A673 (cell line): ENCODE measurements around the gene LRRC37A3. TPM values are rescaled to one million over a fixed set of nuclear protein-coding genes. Genes with fewer than 3 reads are reported as not detected.
"Not testable (repeated sequence)": the region's sequence is repeated elsewhere in the genome, so short reads cannot be mapped to it uniquely, and the experiment has no call there.

Source experiments
- BruUV-seq: library from RNA; stranded (reverse); fragments of 400-500 nt; replicated peaks from 2 replicates; lab custom pipeline; 2021; lab: Mats Ljungman, UMichigan
- CTCF ChIA-PET: fragments of 300-600 bp; sonication (Branson Sonifier 250); formaldehyde crosslinking; loops from one replicate; lab custom pipeline; 2022; ENCODE audit warnings: antibody characterized with exemption; lab: Charles Lee
- POLR2A ChIA-PET: fragments of 300-600 bp; sonication (Branson Sonifier 250); formaldehyde crosslinking; loops from one replicate; lab custom pipeline; 2022; ENCODE audit warnings: antibody characterized with exemption; ENCODE audit not compliant: low non-redundant PET; lab: Charles Lee
- DNase-seq: peaks from one replicate; pipeline ENCODE4 v3.0.0-alpha.2; 2015; ENCODE audit warnings: low spot score
- H3K27ac ChIP-seq: fragments of 200-600 bp; sonication (generic); 2 replicates; pipeline ENCODE4 v1.5.1; 2016; ENCODE audit warnings: mixed run types, low read depth, mild to moderate bottlenecking, mixed read lengths, antibody characterized with exemption, low read length; ENCODE audit not compliant: poor library complexity, severe bottlenecking
- H3K27me3 ChIP-seq: fragments of 200-600 bp; sonication (generic); replicated peaks from 2 replicates; pipeline ENCODE4 v1.6.1; 2017; ENCODE audit warnings: mixed run types, low read depth, mild to moderate bottlenecking, mixed read lengths, antibody characterized with exemption, low read length; ENCODE audit not compliant: insufficient read depth, poor library complexity
- H3K36me3 ChIP-seq: fragments of 200-600 bp; sonication (generic); 2 replicates; pipeline ENCODE4 v1.6.1; 2016; ENCODE audit warnings: mixed run types, mild to moderate bottlenecking, mixed read lengths, antibody characterized with exemption, low read length; ENCODE audit not compliant: insufficient read depth, poor library complexity, severe bottlenecking
- H3K4me1 ChIP-seq: fragments of 200-600 bp; sonication (generic); 2 replicates; pipeline ENCODE4 v1.6.1; 2017; ENCODE audit warnings: mixed run types, mild to moderate bottlenecking, mixed read lengths, antibody characterized with exemption, low read length; ENCODE audit not compliant: insufficient read depth, poor library complexity, severe bottlenecking
- H3K4me3 ChIP-seq: fragments of 200-600 bp; sonication (generic); 2 replicates; pipeline ENCODE4 v1.5.1; 2016; ENCODE audit warnings: low read depth, mixed run types, mild to moderate bottlenecking, mixed read lengths, low read length; ENCODE audit not compliant: poor library complexity, severe bottlenecking
- H3K9me3 ChIP-seq: fragments of 200-600 bp; sonication (generic); 2 replicates; pipeline ENCODE4 v1.6.1; 2016; ENCODE audit warnings: mixed run types, low read depth, mild to moderate bottlenecking, mixed read lengths, antibody characterized with exemption, low read length; ENCODE audit not compliant: poor library complexity, severe bottlenecking
- EZH2 ChIP-seq: fragments of 200-600 bp; sonication (generic); IDR thresholded peaks from 2 replicates; pipeline ENCODE4 v1.6.1; 2017; ENCODE audit warnings: borderline replicate concordance, low read depth, mild to moderate bottlenecking, mixed read lengths, antibody characterized with exemption, low read length; ENCODE audit not compliant: poor library complexity, severe bottlenecking
- intact Hi-C: fragments of 100-400 bp; cut with micrococcal nuclease; formaldehyde crosslinking; loops from one replicate; pipeline ENCODE4 v1.10.0; 2022; ENCODE audit not compliant: unreplicated experiment
- total RNA-seq: library from RNA; stranded (reverse); gene quantifications from 2 replicates; pipeline ENCODE4 v1.2.3, GENCODE V29; 2021
- TF ChIP-seq, protein P1 (sequence below): fragments of 300-800, 200-600 bp; sonication (generic); conservative IDR thresholded peaks from 2 replicates; pipeline ENCODE4 v1.5.1; 2017; ENCODE audit warnings: low read depth, mild to moderate bottlenecking, antibody characterized with exemption, low read length, moderate library complexity, mixed read lengths

The LRRC37A3 gene
- total RNA-seq, 1 experiment from 2014 or later: 17.6 TPM

- intact Hi-C loops: loop anchor here (5.0 to 10.0 kb wide), 3 partner anchors 42 to 230 kb away; partner anchors contain the start of gene GNA13
- BruUV-seq: no TSS peak
- H3K9me3 ChIP-seq: no peaks in the 10 kb centered on the region
- TF ChIP-seq, protein P1, sequence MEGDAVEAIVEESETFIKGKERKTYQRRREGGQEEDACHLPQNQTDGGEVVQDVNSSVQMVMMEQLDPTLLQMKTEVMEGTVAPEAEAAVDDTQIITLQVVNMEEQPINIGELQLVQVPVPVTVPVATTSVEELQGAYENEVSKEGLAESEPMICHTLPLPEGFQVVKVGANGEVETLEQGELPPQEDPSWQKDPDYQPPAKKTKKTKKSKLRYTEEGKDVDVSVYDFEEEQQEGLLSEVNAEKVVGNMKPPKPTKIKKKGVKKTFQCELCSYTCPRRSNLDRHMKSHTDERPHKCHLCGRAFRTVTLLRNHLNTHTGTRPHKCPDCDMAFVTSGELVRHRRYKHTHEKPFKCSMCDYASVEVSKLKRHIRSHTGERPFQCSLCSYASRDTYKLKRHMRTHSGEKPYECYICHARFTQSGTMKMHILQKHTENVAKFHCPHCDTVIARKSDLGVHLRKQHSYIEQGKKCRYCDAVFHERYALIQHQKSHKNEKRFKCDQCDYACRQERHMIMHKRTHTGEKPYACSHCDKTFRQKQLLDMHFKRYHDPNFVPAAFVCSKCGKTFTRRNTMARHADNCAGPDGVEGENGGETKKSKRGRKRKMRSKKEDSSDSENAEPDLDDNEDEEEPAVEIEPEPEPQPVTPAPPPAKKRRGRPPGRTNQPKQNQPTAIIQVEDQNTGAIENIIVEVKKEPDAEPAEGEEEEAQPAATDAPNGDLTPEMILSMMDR: no peak
- no peak for TF ChIP-seq EZH2
- peaks cover 34% of the 10 kb centered on the region for H3K4me1 ChIP-seq
- H3K27ac ChIP-seq: peak overlapping the region; percentile 79
- no peaks in the 10 kb centered on the region for H3K36me3 ChIP-seq
- H3K4me3 ChIP-seq: no peak overlapping the region
- ChIA-PET CTCF (no interaction called here), POLR2A (no interaction called here)
- no peaks in the 10 kb centered on the region for H3K27me3 ChIP-seq
- peak; percentile 33 for DNase-seq
These were observed 45.5 kb upstream of the LRRC37A3 start for GRCh38 chr17:64964796-64965195.

DNA sequence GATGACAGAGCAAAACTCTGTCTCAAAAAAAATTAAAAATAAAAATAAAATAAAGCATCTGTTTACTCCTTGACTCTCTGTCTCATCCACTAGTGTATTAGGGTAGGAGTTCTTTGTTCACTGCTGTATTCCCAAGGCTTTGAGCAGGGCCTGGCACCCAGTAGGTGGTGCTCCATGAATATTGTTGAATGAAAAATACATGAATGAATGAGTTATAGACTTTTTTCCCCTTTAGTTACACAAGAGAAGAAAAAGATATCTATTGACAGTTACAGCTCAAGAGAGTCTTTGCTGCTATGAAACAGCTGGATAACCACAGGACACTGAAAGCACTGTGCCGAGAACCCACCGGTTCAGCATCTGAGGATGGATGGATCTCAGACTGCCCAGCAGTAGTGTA, 44.5 kb upstream of the LRRC37A3 start:
- H3K27me3 ChIP-seq, BruUV-seq, CTCF ChIA-PET, POLR2A ChIA-PET, H3K36me3 ChIP-seq, H3K9me3 ChIP-seq, H3K27ac ChIP-seq, H3K4me3 ChIP-seq: not testable (repeated sequence)
- intact Hi-C loops: loop anchor here (2.0 to 10.0 kb wide), 3 partner anchors 42 to 231 kb away; no protein-coding TSS in a partner anchor
- H3K4me1 ChIP-seq: peaks cover 26% of the 10 kb centered on the region
- DNase-seq: peak; percentile 35
- TF ChIP-seq, protein P1: peak; percentile 33; the same call in 1 of the 2 replicates

DNA sequence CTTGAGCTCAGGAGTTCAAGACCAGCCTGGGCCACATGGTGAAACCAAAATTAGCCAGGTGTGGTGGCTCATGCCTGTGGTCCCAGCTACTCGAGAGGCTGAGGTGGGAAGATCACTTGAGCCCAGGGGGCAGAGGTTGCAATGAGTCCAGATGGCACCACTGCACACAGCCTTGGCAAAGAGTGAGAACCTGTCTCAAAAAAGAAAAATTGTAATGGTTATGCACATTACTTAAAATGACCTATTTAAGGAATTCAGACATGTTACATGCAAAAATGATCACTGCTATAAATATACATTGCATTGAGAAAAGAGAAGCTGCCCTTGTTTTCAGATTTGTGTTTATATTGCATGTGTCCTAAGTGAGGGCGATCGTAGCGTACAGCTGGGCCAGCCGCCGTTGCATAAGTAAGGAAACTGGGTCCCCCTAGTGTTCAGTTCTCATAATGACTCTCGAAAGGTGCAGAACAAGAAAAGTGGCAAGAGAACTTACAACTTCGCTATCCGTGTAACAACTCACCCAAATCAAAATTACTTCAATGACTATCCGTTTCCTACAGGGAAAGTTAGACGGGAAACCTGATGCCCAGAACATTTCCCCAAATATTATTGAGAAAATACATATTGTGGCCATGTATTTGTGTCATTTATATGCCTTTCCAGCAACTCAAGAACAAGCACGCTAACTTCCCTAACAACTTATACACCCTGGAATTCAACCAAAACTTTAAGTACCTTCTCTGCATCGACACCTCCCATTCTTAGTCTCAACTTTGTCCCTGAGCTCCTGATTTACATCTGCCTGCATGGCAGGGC, 42.5 kb upstream of the LRRC37A3 start:
- peak; percentile 69 for DNase-seq
- BruUV-seq, H3K27ac ChIP-seq, H3K36me3 ChIP-seq, H3K9me3 ChIP-seq, H3K27me3 ChIP-seq: not testable (repeated sequence)
- ChIA-PET CTCF (interaction anchor here (0.6 to 1.4 kb wide), 2 partner anchors 42 to 95 kb away, joined by 3 read pairs; partner anchors contain the start of genes GNA13 and LRRC37A3), POLR2A (interaction anchor here (0.6 kb wide), 1 partner anchor 14 kb away, joined by 3 read pairs; no protein-coding TSS in a partner anchor)
- TF ChIP-seq, protein P1: peak; percentile 68
- Histone ChIP-seq H3K4me3 (peak overlapping the region; percentile 27), H3K4me1 (peaks cover 18% of the 10 kb centered on the region)
- intact Hi-C loops: loop anchor here (2.0 to 10.0 kb wide), 3 partner anchors 39 to 233 kb away; no protein-coding TSS in a partner anchor
